HepG2 (cell line): ENCODE measurements around the gene SCAMP3. TPM values are rescaled to one million over a fixed set of nuclear protein-coding genes. Genes with fewer than 3 reads are reported as not detected.
A peak's percentile ranks its signal among the peaks of the same experiment; 100 is the strongest.

Experiments
- ARID4A ChIP-seq: sonication (generic); formaldehyde crosslinking; IDR thresholded peaks from 2 replicates; pipeline ENCODE4 v1.5.0; 2020; ENCODE audit warnings: mild to moderate bottlenecking, missing genetic modification reagents, borderline replicate concordance
- ATAD3A ChIP-seq: sonication (generic); formaldehyde crosslinking; IDR thresholded peaks from 2 replicates; pipeline ENCODE4 v1.4.0; 2020; ENCODE audit warnings: missing genetic modification reagents
- BORCS8-MEF2B ChIP-seq: sonication (generic); formaldehyde crosslinking; IDR thresholded peaks from 2 replicates; pipeline ENCODE4 v1.8.0; 2022; ENCODE audit warnings: mild to moderate bottlenecking, missing genetic modification reagents
- BRD4 ChIP-seq: sonication (generic); formaldehyde crosslinking; IDR thresholded peaks from 2 replicates; pipeline ENCODE4 v1.4.0; 2020; ENCODE audit warnings: missing genetic modification reagents
- CBFB ChIP-seq: sonication (generic); formaldehyde crosslinking; IDR thresholded peaks from 2 replicates; pipeline ENCODE4 v1.4.0; 2020; ENCODE audit warnings: missing genetic modification reagents
- HNF1B ChIP-seq: sonication (generic); formaldehyde crosslinking; IDR thresholded peaks from 2 replicates; pipeline ENCODE4 v1.5.1; 2020; ENCODE audit warnings: mild to moderate bottlenecking, moderate library complexity, missing genetic modification reagents
- NAIF1 ChIP-seq: sonication (generic); formaldehyde crosslinking; IDR thresholded peaks from 2 replicates; pipeline ENCODE4 v1.5.0; 2020; ENCODE audit warnings: mild to moderate bottlenecking, missing genetic modification reagents, borderline replicate concordance
- NFE2 ChIP-seq: sonication (generic); formaldehyde crosslinking; IDR thresholded peaks from 2 replicates; pipeline ENCODE4 v1.4.0; 2020; ENCODE audit warnings: missing genetic modification reagents
- NFYB ChIP-seq: sonication (generic); formaldehyde crosslinking; IDR thresholded peaks from 2 replicates; pipeline ENCODE4 v1.4.0; 2020; ENCODE audit warnings: missing genetic modification reagents
- PAWR ChIP-seq: sonication (generic); formaldehyde crosslinking; IDR thresholded peaks from 2 replicates; pipeline ENCODE4 v1.4.0; 2020; ENCODE audit warnings: missing genetic modification reagents, mild to moderate bottlenecking, borderline replicate concordance
- PTBP1 ChIP-seq: fragments of 200-400 bp; formaldehyde crosslinking; IDR thresholded peaks from 2 replicates; pipeline ENCODE4 v1.6.1; 2018; ENCODE audit warnings: low read length, low read depth; ENCODE audit not compliant: poor library complexity, severe bottlenecking
- RFXANK ChIP-seq: IDR thresholded peaks from 2 replicates; pipeline ENCODE4 v1.6.1; 2016
- TOE1 ChIP-seq: sonication (generic); formaldehyde crosslinking; IDR thresholded peaks from 2 replicates; pipeline ENCODE4 v1.4.0; 2020; ENCODE audit warnings: mild to moderate bottlenecking, missing genetic modification reagents
- YEATS2 ChIP-seq: sonication (generic); formaldehyde crosslinking; IDR thresholded peaks from 2 replicates; pipeline ENCODE4 v1.4.0; 2020; ENCODE audit warnings: missing genetic modification reagents, borderline replicate concordance
- ZFP91 ChIP-seq: sonication (generic); formaldehyde crosslinking; IDR thresholded peaks from 2 replicates; pipeline ENCODE4 v1.9.0; 2022; ENCODE audit warnings: missing genetic modification reagents, mild to moderate bottlenecking, borderline replicate concordance
- ZNF598 ChIP-seq: sonication (generic); formaldehyde crosslinking; IDR thresholded peaks from 2 replicates; pipeline ENCODE4 v1.5.1; 2020; ENCODE audit warnings: mild to moderate bottlenecking, missing genetic modification reagents, borderline replicate concordance
- polyA plus RNA-seq, 8 experiments: library from polyadenylated mRNA; depleted of rRNA in 3 of 8; stranded (reverse) in 7 of 8; unstranded in 1 of 8; fragments of >200 nt; fragmentation: Illumina TruSeq in 4 of 8; extraction: Trizol in 4 of 8; gene quantifications; 2 replicates each; pipeline versions ENCODE4 v1.2.1 to v1.2.3, GENCODE V29; 2011 to 2016; ENCODE audit warnings: low read depth in 4 of 8, missing spikeins in 1 of 8, mixed read lengths in 1 of 8; ENCODE audit not compliant: insufficient read depth in 1 of 8
- total RNA-seq, 5 experiments: library from RNA; depleted of rRNA; stranded (reverse); fragments of >200 nt; fragmentation: Illumina TruSeq; extraction: Trizol; gene quantifications; 2 replicates each; pipeline ENCODE4 v1.2.3, GENCODE V29; 2016; ENCODE audit warnings: low read depth in 1 of 5
- TF ChIP-seq, protein P1 (sequence below): sonication (generic); formaldehyde crosslinking; conservative IDR thresholded peaks from 2 replicates; pipeline ENCODE4 v1.8.0; 2022; ENCODE audit warnings: missing genetic modification reagents
- TF ChIP-seq, protein P2 (sequence below): sonication (generic); formaldehyde crosslinking; IDR thresholded peaks from 2 replicates; pipeline ENCODE4 v1.4.0; 2020; ENCODE audit warnings: missing genetic modification reagents, mild to moderate bottlenecking, borderline replicate concordance

SCAMP3 gene
- total and polyA plus RNA-seq, 2 of the 13 experiments (the other 11 are each of a cell fraction or from before 2014, with no cell fraction given) = 46.8 to 83.3 TPM

- TF ChIP-seq ZFP91 (CRISPR knock-in tag) (peak; percentile 88; the same call in 1 of the 2 replicates), TOE1 (CRISPR knock-in tag) (0 out of 2 replicates have a peak, but pooled peaks have one; percentile 23), RFXANK (CRISPR knock-in tag) (no peak), NAIF1 (CRISPR knock-in tag) (0 out of 2 replicates have a peak, but pooled peaks have one; percentile 59), NFE2 (CRISPR knock-in tag) (no peak), PAWR (CRISPR knock-in tag) (no peak), ZNF598 (peak; percentile 53; the same call in 1 of the 2 replicates), NFYB (CRISPR knock-in tag) (peak; percentile 86), BRD4 (CRISPR knock-in tag) (no peak; the same call in 1 of the 2 replicates), PTBP1 (no peak), BORCS8-MEF2B (peak; percentile 77; the same call in 1 of the 2 replicates), YEATS2 (CRISPR knock-in tag) (peak; percentile 90; the same call in 1 of the 2 replicates), ARID4A (peak; percentile 98), ATAD3A (CRISPR knock-in tag) (no peak), HNF1B (CRISPR knock-in tag) (peak; percentile 65), CBFB (CRISPR knock-in tag) (no peak)
- TF ChIP-seq, protein P1, sequence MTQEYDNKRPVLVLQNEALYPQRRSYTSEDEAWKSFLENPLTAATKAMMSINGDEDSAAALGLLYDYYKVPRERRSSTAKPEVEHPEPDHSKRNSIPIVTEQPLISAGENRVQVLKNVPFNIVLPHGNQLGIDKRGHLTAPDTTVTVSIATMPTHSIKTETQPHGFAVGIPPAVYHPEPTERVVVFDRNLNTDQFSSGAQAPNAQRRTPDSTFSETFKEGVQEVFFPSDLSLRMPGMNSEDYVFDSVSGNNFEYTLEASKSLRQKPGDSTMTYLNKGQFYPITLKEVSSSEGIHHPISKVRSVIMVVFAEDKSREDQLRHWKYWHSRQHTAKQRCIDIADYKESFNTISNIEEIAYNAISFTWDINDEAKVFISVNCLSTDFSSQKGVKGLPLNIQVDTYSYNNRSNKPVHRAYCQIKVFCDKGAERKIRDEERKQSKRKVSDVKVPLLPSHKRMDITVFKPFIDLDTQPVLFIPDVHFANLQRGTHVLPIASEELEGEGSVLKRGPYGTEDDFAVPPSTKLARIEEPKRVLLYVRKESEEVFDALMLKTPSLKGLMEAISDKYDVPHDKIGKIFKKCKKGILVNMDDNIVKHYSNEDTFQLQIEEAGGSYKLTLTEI (CRISPR knock-in tag) = no peak
- TF ChIP-seq, protein P2, sequence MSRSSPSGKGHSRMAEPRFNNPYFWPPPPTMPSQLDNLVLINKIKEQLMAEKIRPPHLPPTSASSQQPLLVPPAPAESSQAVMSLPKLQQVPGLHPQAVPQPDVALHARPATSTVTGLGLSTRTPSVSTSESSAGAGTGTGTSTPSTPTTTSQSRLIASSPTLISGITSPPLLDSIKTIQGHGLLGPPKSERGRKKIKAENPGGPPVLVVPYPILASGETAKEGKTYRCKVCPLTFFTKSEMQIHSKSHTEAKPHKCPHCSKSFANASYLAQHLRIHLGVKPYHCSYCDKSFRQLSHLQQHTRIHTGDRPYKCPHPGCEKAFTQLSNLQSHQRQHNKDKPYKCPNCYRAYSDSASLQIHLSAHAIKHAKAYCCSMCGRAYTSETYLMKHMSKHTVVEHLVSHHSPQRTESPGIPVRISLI (CRISPR knock-in tag) = peak; percentile 37; the same call in 1 of the 2 replicates
Measured at GRCh38 chr1:155261852-155262673, at the start of gene SCAMP3 (continued).
